Measurements from ENCODE around the gene CLDN15. TPM values are rescaled to one million over a fixed set of nuclear protein-coding genes. Genes with fewer than 3 reads are reported as not detected.
"Not testable (repeated sequence)": the region's sequence is repeated elsewhere in the genome, so short reads cannot be mapped to it uniquely, and the experiment has no call there.

The CLDN15 gene
- total RNA-seq, 4 donors from 2014 or later: 5.1 to 6.6 (median 5.8) TPM

GRCh38 chr7:101208794-101209193 lies 28.8 kb downstream of the CLDN15 start:
- peaks cover 27 to 35% of the 10 kb centered on the region in 2 donors for H3K36me3 ChIP-seq

GRCh38 chr7:101207459-101207858 lies 30.1 kb downstream of the CLDN15 start:
- DNase-seq: no peak
- intact Hi-C loops (cut with DNase I): no loop called here
- 94 to 98% methylated on average over 6 to 15 of the region's 17 CpGs for WGBS, 2 donors
- Histone ChIP-seq H3K36me3 (peaks cover 27 to 29% of the 10 kb centered on the region in 2 donors), H3K4me3 (replicated peaks in 1 of 3) (no peak overlapping the region), H3K27ac (no peak overlapping the region), H3K4me1 (no peaks in the 10 kb centered on the region), H3K27me3 (peaks cover 4% of the 10 kb centered on the region), H3K9me3 (no peaks in the 10 kb centered on the region)
- TF ChIP-seq POLR2A (IDR thresholded peaks at IDR 0.05): no peak
- TF ChIP-seq, protein P1, sequence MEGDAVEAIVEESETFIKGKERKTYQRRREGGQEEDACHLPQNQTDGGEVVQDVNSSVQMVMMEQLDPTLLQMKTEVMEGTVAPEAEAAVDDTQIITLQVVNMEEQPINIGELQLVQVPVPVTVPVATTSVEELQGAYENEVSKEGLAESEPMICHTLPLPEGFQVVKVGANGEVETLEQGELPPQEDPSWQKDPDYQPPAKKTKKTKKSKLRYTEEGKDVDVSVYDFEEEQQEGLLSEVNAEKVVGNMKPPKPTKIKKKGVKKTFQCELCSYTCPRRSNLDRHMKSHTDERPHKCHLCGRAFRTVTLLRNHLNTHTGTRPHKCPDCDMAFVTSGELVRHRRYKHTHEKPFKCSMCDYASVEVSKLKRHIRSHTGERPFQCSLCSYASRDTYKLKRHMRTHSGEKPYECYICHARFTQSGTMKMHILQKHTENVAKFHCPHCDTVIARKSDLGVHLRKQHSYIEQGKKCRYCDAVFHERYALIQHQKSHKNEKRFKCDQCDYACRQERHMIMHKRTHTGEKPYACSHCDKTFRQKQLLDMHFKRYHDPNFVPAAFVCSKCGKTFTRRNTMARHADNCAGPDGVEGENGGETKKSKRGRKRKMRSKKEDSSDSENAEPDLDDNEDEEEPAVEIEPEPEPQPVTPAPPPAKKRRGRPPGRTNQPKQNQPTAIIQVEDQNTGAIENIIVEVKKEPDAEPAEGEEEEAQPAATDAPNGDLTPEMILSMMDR (IDR thresholded peaks at IDR 0.05): no peak

More at GRCh38 chr7:101208794-101209193, 28.8 kb downstream of the CLDN15 start:
- WGBS, 2 donors: 96% methylated on average over 14 of the region's 14 CpGs
- TF ChIP-seq, protein P1 (IDR thresholded peaks at IDR 0.05): no peak
- TF ChIP-seq POLR2A (IDR thresholded peaks at IDR 0.05): no peak
- Histone ChIP-seq H3K4me1 (no peaks in the 10 kb centered on the region), H3K9me3 (no peaks in the 10 kb centered on the region), H3K27me3 (no peaks in the 10 kb centered on the region), H3K4me3 (replicated peaks in 1 of 3) (no peak overlapping the region), H3K27ac (no peak overlapping the region)
- intact Hi-C loops (cut with DNase I): no loop called here
- DNase-seq: no peak

GRCh38 chr7:101206665-101207042 lies 30.9 kb downstream of the CLDN15 start:
- no peak overlapping the region for H3K4me3 ChIP-seq (replicated peaks in 1 of 3)
- 90 to 93% methylated on average over 19 of the region's 19 CpGs for WGBS, 2 donors
- peaks cover 0 to 7% of the 10 kb centered on the region in 2 donors for H3K4me1 ChIP-seq
- H3K27me3 ChIP-seq: peaks cover 8% of the 10 kb centered on the region
- intact Hi-C loops (cut with DNase I): no loop called here
- H3K27ac ChIP-seq: no peak overlapping the region
- no peak for DNase-seq
- TF ChIP-seq, protein P1 (IDR thresholded peaks at IDR 0.05): no peak
- TF ChIP-seq POLR2A (IDR thresholded peaks at IDR 0.05): no peak
- H3K36me3 ChIP-seq: peaks cover 19 to 22% of the 10 kb centered on the region in 2 donors
- no peaks in the 10 kb centered on the region for H3K9me3 ChIP-seq

- 88 to 89% methylated on average over 32 of the region's 32 CpGs for WGBS, 2 donors
- intact Hi-C loops (cut with DNase I): no loop called here
- no peak overlapping the region for H3K27ac ChIP-seq
- peaks cover 14 to 18% of the 10 kb centered on the region in 2 donors for H3K36me3 ChIP-seq
- no peak overlapping the region for H3K4me3 ChIP-seq (replicated peaks in 1 of 3)
- peaks cover 8% of the 10 kb centered on the region for H3K27me3 ChIP-seq
- no peak for DNase-seq
- peaks cover 0 to 8% of the 10 kb centered on the region in 2 donors for H3K4me1 ChIP-seq
- no peaks in the 10 kb centered on the region for H3K9me3 ChIP-seq
- TF ChIP-seq POLR2A (IDR thresholded peaks at IDR 0.05): no peak
- TF ChIP-seq, protein P1 (IDR thresholded peaks at IDR 0.05): no peak
These were observed 31.5 kb downstream of the CLDN15 start for GRCh38 chr7:101205901-101206664.

GRCh38 chr7:101203740-101204738 lies 33.6 kb downstream of the CLDN15 start:
- H3K27ac ChIP-seq; intact Hi-C loops (cut with DNase I): not testable (repeated sequence)

More at GRCh38 chr7:101203740-101204738, 33.6 kb downstream of the CLDN15 start:
- H3K4me1 ChIP-seq; H3K27me3 ChIP-seq; H3K36me3 ChIP-seq; H3K9me3 ChIP-seq; H3K4me3 ChIP-seq (replicated peaks in 1 of 3); DNase-seq: not testable (repeated sequence)
- WGBS, 2 donors: 64 to 65% methylated on average over 22 of the region's 22 CpGs
